Ishikawa (cell line): ENCODE measurements around the gene HYAL1.

Experiments used
- CREB1 ChIP-seq: IDR thresholded peaks from 2 replicates; pipeline ENCODE4 v1.6.1; 2012; ENCODE audit warnings: low read depth
- EP300 ChIP-seq: IDR thresholded peaks from 2 replicates; pipeline ENCODE4 v1.6.1; 2012; ENCODE audit warnings: borderline replicate concordance
- FOXM1 ChIP-seq: IDR thresholded peaks from 2 replicates; pipeline ENCODE4 v1.6.1; 2012; ENCODE audit warnings: low read depth, borderline replicate concordance
- RAD21 ChIP-seq: IDR thresholded peaks from 2 replicates; pipeline ENCODE4 v1.6.1; 2012; ENCODE audit warnings: low read depth
- TAF1 ChIP-seq: IDR thresholded peaks from 2 replicates; pipeline ENCODE4 v1.6.1; 2012; ENCODE audit warnings: low read depth, mild to moderate bottlenecking
- YY1 ChIP-seq: IDR thresholded peaks from 2 replicates; pipeline ENCODE4 v1.6.1; 2012; ENCODE audit warnings: low read depth
- TF ChIP-seq, protein P1 (sequence below): IDR thresholded peaks from 2 replicates; pipeline ENCODE4 v1.6.1; 2012
- TF ChIP-seq, protein P2 (sequence below): IDR thresholded peaks from 2 replicates; pipeline ENCODE4 v1.6.1; 2012; ENCODE audit warnings: low read depth, mild to moderate bottlenecking

DNA sequence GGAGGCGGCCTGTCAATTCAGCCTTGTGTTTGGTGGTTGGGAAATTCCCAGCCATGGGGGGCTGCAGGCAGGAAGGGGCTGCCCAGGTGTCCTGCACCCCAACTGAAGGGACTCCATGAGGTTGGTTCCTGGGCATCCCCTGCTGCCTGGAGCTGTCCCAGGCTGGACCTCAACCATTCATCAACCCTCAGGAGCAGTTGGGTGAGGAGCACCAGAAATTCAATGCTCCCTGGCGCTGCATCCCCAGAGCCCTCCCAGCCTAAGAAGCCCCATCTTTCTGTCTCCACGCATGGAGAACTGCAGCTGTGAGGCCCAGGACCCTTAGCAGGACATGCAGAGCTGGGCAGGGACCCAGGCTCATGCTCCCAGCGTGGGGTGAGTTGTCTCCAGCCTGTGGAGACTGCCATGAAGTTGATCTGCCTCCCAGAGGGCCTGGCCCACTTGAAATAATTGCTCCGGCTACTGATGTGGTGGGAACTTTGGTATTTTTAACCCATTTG, 42.4 kb downstream of the HYAL1 start:
- TF ChIP-seq EP300 (no peak), TAF1 (no peak), FOXM1 (no peak), RAD21 (no peak), YY1 (no peak), CREB1 (no peak)
- TF ChIP-seq, protein P1, sequence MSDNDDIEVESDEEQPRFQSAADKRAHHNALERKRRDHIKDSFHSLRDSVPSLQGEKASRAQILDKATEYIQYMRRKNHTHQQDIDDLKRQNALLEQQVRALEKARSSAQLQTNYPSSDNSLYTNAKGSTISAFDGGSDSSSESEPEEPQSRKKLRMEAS: no peak
- TF ChIP-seq, protein P2, sequence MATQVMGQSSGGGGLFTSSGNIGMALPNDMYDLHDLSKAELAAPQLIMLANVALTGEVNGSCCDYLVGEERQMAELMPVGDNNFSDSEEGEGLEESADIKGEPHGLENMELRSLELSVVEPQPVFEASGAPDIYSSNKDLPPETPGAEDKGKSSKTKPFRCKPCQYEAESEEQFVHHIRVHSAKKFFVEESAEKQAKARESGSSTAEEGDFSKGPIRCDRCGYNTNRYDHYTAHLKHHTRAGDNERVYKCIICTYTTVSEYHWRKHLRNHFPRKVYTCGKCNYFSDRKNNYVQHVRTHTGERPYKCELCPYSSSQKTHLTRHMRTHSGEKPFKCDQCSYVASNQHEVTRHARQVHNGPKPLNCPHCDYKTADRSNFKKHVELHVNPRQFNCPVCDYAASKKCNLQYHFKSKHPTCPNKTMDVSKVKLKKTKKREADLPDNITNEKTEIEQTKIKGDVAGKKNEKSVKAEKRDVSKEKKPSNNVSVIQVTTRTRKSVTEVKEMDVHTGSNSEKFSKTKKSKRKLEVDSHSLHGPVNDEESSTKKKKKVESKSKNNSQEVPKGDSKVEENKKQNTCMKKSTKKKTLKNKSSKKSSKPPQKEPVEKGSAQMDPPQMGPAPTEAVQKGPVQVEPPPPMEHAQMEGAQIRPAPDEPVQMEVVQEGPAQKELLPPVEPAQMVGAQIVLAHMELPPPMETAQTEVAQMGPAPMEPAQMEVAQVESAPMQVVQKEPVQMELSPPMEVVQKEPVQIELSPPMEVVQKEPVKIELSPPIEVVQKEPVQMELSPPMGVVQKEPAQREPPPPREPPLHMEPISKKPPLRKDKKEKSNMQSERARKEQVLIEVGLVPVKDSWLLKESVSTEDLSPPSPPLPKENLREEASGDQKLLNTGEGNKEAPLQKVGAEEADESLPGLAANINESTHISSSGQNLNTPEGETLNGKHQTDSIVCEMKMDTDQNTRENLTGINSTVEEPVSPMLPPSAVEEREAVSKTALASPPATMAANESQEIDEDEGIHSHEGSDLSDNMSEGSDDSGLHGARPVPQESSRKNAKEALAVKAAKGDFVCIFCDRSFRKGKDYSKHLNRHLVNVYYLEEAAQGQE: no peak
